Endothelial cell of umbilical vein (primary cell): ENCODE measurements around the gene TNFRSF4. TPM values are rescaled to one million over a fixed set of nuclear protein-coding genes. Genes with fewer than 3 reads are reported as not detected.

ENCODE experiments used
- BruUV-seq: library from RNA; stranded (reverse); fragments of 400-500 nt; replicated peaks from 2 replicates; lab custom pipeline; 2021; lab: Mats Ljungman, UMichigan
- CTCF ChIA-PET: fragments of 300-600, 350-600 bp; sonication (Branson Sonifier 250); formaldehyde crosslinking; loops from one replicate; lab custom pipeline; 2021; ENCODE audit warnings: antibody characterized with exemption, inconsistent platforms; lab: Charles Lee
- POLR2A ChIA-PET: fragments of 300-600, 350-600 bp; sonication (Branson Sonifier 250); formaldehyde crosslinking; loops from one replicate; lab custom pipeline; 2021; ENCODE audit warnings: antibody characterized with exemption, inconsistent platforms; lab: Charles Lee
- DNase-seq: peaks from one replicate; pipeline ENCODE4 v3.0.0-alpha.2; 2011; ENCODE audit warnings: low read depth, low spot score
- FAIRE-seq: peaks from 2 replicates; lab custom pipeline; 2011; peaks lifted over from hg19 to GRCh38; lab: Jason Lieb, UNC
- H2AFZ ChIP-seq: 2 replicates; pipeline ENCODE4 v1.6.0; 2012; ENCODE audit warnings: low read depth, low read length, control low read depth, inconsistent platforms
- H3K27ac ChIP-seq: 2 replicates; pipeline ENCODE4 v1.5.1; 2011; ENCODE audit warnings: low read depth, mild to moderate bottlenecking, control low read depth, low read length, moderate library complexity; ENCODE audit not compliant: insufficient read depth
- H3K27me3 ChIP-seq, 2 experiments: 2 replicates each; pipeline versions ENCODE4 v1.6.0 to v1.6.1; 2011; ENCODE audit warnings: low read length in 2 of 2, mixed read lengths in 1 of 2; ENCODE audit not compliant: control insufficient read depth in 2 of 2, insufficient read depth in 2 of 2
- H3K36me3 ChIP-seq, 2 experiments: 2 replicates in 1 of 2; 3 replicates in 1 of 2; pipeline ENCODE4 v1.5.1; 2011; ENCODE audit warnings: low read length in 2 of 2, mild to moderate bottlenecking in 1 of 2, moderate library complexity in 1 of 2; ENCODE audit not compliant: control insufficient read depth in 2 of 2, insufficient read depth in 2 of 2; ENCODE audit errors: extremely low read depth in 1 of 2
- H3K4me1 ChIP-seq: 3 replicates; pipeline ENCODE4 v1.5.1; 2011; ENCODE audit warnings: mild to moderate bottlenecking, low read length; ENCODE audit not compliant: control insufficient read depth, insufficient read depth; ENCODE audit errors: extremely low read depth
- H3K4me2 ChIP-seq: 2 replicates; pipeline ENCODE4 v1.6.1; 2011; ENCODE audit warnings: low read length, control low read depth, mixed read lengths; ENCODE audit not compliant: insufficient read depth
- H3K4me3 ChIP-seq, 3 experiments: fragments of 200-600 bp in 1 of 3; sonication (generic), shearing (Covaris generic) in 1 of 3; replicated peaks in 1 of 3; 2 replicates each; pipeline ENCODE4 v1.5.1; 2011 to 2016; ENCODE audit warnings: control low read depth in 3 of 3, low read length in 3 of 3, mild to moderate bottlenecking in 2 of 3, inconsistent platforms in 1 of 3, low read depth in 1 of 3, moderate library complexity in 1 of 3; ENCODE audit not compliant: insufficient read depth in 1 of 3
- H3K79me2 ChIP-seq: 2 replicates; pipeline ENCODE4 v1.6.0; 2012; ENCODE audit warnings: low read length, inconsistent platforms; ENCODE audit not compliant: control insufficient read depth, insufficient read depth
- H3K9ac ChIP-seq: replicated peaks from 2 replicates; pipeline ENCODE3; 2011; ENCODE audit warnings: low read length, control low read depth; ENCODE audit not compliant: insufficient read depth; ENCODE audit errors: extremely low read depth
- H3K9me1 ChIP-seq: replicated peaks from 3 replicates; pipeline ENCODE4 v1.6.0; 2011; ENCODE audit warnings: mild to moderate bottlenecking, low read length; ENCODE audit not compliant: control insufficient read depth, insufficient read depth; ENCODE audit errors: extremely low read depth
- H3K9me3 ChIP-seq: replicated peaks from 2 replicates; pipeline ENCODE4 v1.5.1; 2012; ENCODE audit warnings: low read length, inconsistent platforms; ENCODE audit not compliant: control insufficient read depth, insufficient read depth
- H4K20me1 ChIP-seq: replicated peaks from 2 replicates; pipeline ENCODE3; 2011; ENCODE audit warnings: mild to moderate bottlenecking, low read length; ENCODE audit not compliant: control insufficient read depth, insufficient read depth; ENCODE audit errors: extremely low read depth
- CTCF ChIP-seq, 2 donors: IDR thresholded peaks; 1 replicate in 1 of 2; 2 replicates in 1 of 2; pipeline ENCODE4 v1.5.1; 2011; ENCODE audit warnings: low read length in 2 of 2, mild to moderate bottlenecking in 2 of 2, moderate library complexity in 2 of 2, control low read depth in 1 of 2, inconsistent platforms in 1 of 2, low read depth in 1 of 2; ENCODE audit not compliant: insufficient read depth in 1 of 2; ENCODE audit errors: extremely low read depth in 1 of 2
- EZH2 ChIP-seq: IDR thresholded peaks from 2 replicates; pipeline ENCODE4 v1.6.1; 2012; ENCODE audit warnings: borderline replicate concordance, low read depth, mild to moderate bottlenecking, moderate library complexity, low read length, inconsistent platforms; ENCODE audit not compliant: severe bottlenecking
- FOS ChIP-seq: IDR thresholded peaks from 2 replicates; pipeline ENCODE4 v1.6.1; 2011; ENCODE audit warnings: mild to moderate bottlenecking, low read length, moderate library complexity, borderline replicate concordance; ENCODE audit not compliant: insufficient read depth
- GATA2 ChIP-seq: IDR thresholded peaks from 2 replicates; pipeline ENCODE4 v1.7.0; 2011; ENCODE audit warnings: low read depth, mild to moderate bottlenecking, moderate library complexity, mixed read lengths, low read length; ENCODE audit not compliant: insufficient read length, insufficient read depth
- JUN ChIP-seq: IDR thresholded peaks from 2 replicates; pipeline ENCODE4 v1.6.1; 2011; ENCODE audit warnings: borderline replicate concordance, low read depth; ENCODE audit not compliant: insufficient read length, insufficient read depth
- MAX ChIP-seq: IDR thresholded peaks from 2 replicates; pipeline ENCODE4 v1.6.1; 2011; ENCODE audit not compliant: insufficient read depth, insufficient read length
- MYC ChIP-seq: IDR thresholded peaks from one replicate; pipeline ENCODE4 v1.6.1; 2011; ENCODE audit warnings: mild to moderate bottlenecking, low read depth, low read length
- POLR2A ChIP-seq: IDR thresholded peaks from 2 replicates; pipeline ENCODE4 v1.6.1; 2012; ENCODE audit warnings: low read depth, mild to moderate bottlenecking, control low read depth, low read length
- POLR2AphosphoS5 ChIP-seq: IDR thresholded peaks from 2 replicates; pipeline ENCODE4 v1.6.1; 2012; ENCODE audit warnings: low read depth, mild to moderate bottlenecking, control low read depth, low read length, moderate library complexity; ENCODE audit not compliant: insufficient read depth
- dilution Hi-C: fragments of 300-500 bp; cut with MboI; formaldehyde crosslinking; loops from one replicate; pipeline ENCODE4 v1.15.0; 2019; ENCODE audit warnings: low sequenced_read_pairs; ENCODE audit not compliant: extremely low pct_ligation_motif_present
- intact Hi-C: fragments of 100-400 bp; cut with micrococcal nuclease; formaldehyde crosslinking; loops from one replicate; pipeline ENCODE4 v1.10.0; 2022
- polyA plus RNA-seq, 4 experiments: library from polyadenylated mRNA; depleted of rRNA in 3 of 4; stranded (reverse) in 3 of 4; unstranded in 1 of 4; fragments of >200 nt; gene quantifications; 2 replicates each; pipeline versions ENCODE4 v1.2.1 to v1.2.3, GENCODE V29; 2011 to 2012; ENCODE audit warnings: missing spikeins in 1 of 4
- total RNA-seq: library from RNA; stranded (reverse); gene quantifications from 2 replicates; pipeline ENCODE4 v1.2.3, GENCODE V29; 2021

TNFRSF4 gene
- total and polyA plus RNA-seq, 2 donors (not counting 3 experiments of a cell fraction or from before 2014, with no cell fraction given): 0.55 to 1.5 TPM

- TF ChIP-seq POLR2AphosphoS5 (no peak), EZH2 (no peak), GATA2 (no peak), FOS (no peak), POLR2A (no peak), MAX (no peak), MYC (no peak), CTCF (IDR thresholded peaks at IDR 0.05; ENCODE audit: extremely low read depth in 1 of 2, insufficient read depth in 1 of 2, low read depth in 1 of 2, low read length in 2 of 2) (no peak), JUN (no peak)
- Histone ChIP-seq H2AFZ (no peak overlapping the region), H3K79me2 (no peaks in the 10 kb centered on the region), H3K4me3 (no peak overlapping the region), H3K27me3 (peaks cover 16% of the 10 kb centered on the region in 2 experiments), H3K4me1 (no peaks in the 10 kb centered on the region), H3K9ac (no peak overlapping the region), H4K20me1 (no peaks in the 10 kb centered on the region), H3K36me3 (no peaks in the 10 kb centered on the region), H3K27ac (no peak overlapping the region), H3K9me1 (no peaks in the 10 kb centered on the region), H3K9me3 (no peaks in the 10 kb centered on the region), H3K4me2 (no peak overlapping the region)
- dilution Hi-C loops (no loop called here), intact Hi-C loops (no loop called here)
- DNase-seq: no peak
- ChIA-PET CTCF (interaction anchor here (0.7 to 1.5 kb wide), 3 partner anchors 47 to 185 kb away, joined by 3 read pairs; no protein-coding TSS in a partner anchor), POLR2A (no interaction called here)
- no TSS peak for BruUV-seq
- no peak for FAIRE-seq
These were observed 44.3 kb downstream of the TNFRSF4 start for GRCh38 chr1:1169429-1170214.
